ENCODE measurements around the gene SNAI1. TPM values are rescaled to one million over a fixed set of nuclear protein-coding genes. Genes with fewer than 3 reads are reported as not detected.
"Not testable (repeated sequence)": the region's sequence is repeated elsewhere in the genome, so short reads cannot be mapped to it uniquely, and the experiment has no call there.

SNAI1 gene
- total RNA-seq, 1 experiment from 2014 or later, result 0.90 TPM

- Mint-ChIP-seq H3K36me3 (ENCODE audit: insufficient read depth, unreplicated experiment) (peaks cover 3% of the 10 kb centered on the region), H3K4me1 (ENCODE audit: low read depth, unreplicated experiment) (no peaks in the 10 kb centered on the region), H3K27me3 (ENCODE audit: unreplicated experiment) (peaks cover 12% of the 10 kb centered on the region), H3K27ac (ENCODE audit: unreplicated experiment) (no peak overlapping the region), H3K4me3 (ENCODE audit: low read depth, unreplicated experiment) (no peak overlapping the region), H3K9me3 (ENCODE audit: low read depth, unreplicated experiment) (no peaks in the 10 kb centered on the region)
- CTCF ChIA-PET, result interaction anchor here (0.8 to 1.0 kb wide), 2 partner anchors 11 kb away, joined by 3 to 5 read pairs; no protein-coding TSS in a partner anchor
- TF ChIP-seq CTCF (IDR thresholded peaks at IDR 0.05; ENCODE audit: unreplicated experiment), result no peak
- no peak for DNase-seq
- BruUV-seq (replicated peaks), result no TSS peak
- intact Hi-C loops (cut with micrococcal nuclease; ENCODE audit: unreplicated experiment), result no loop called here
These were observed 7.5 kb downstream of the SNAI1 start for GRCh38 chr20:49990271-49990720.

DNA sequence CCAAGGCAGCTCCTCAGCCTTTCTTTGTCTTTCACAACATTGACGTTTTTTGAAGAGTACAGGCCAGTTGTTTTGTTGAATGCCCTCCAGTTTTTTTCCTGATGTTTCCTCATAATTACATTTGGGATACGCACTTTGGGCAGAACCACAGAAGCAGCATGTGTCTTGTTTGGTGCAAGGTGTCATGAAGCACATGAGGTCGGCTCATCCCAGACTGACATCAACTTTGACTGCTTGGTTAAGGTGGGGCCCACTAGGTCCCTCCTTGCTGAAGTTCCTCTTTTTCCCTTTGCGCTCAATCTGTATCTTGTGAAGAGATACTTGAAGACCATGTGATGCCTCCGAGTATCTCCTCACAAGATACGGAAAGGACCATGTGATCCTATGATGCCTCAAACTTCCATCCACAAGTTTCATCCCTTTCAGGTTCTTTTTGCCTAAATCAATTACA, 10.5 kb downstream of the SNAI1 start:
- no peak for TF ChIP-seq CTCF (IDR thresholded peaks at IDR 0.05; ENCODE audit: unreplicated experiment)
- H3K36me3 Mint-ChIP-seq (ENCODE audit: insufficient read depth, unreplicated experiment), result no peaks in the 10 kb centered on the region
- BruUV-seq (replicated peaks), result no TSS peak

DNA sequence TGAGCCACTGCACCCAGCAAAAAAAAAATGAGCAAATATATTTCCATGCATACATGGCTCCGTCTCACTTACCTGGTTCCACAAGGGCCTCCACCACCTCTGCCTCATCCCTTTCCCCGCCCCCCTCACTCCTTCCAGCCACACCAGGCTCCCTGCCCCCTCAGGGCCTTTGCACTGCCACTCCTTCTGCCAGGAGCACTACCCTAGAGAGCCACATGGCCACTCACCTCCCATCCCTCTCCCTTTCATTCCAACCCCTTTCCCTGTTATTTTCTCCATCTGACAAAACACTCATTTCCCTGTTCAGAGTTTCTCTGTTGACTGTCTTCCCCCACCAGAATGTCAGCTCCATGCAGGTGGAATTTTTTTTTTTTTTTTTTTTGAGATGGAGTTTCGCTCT, 12.8 kb downstream of the SNAI1 start:
- BruUV-seq (replicated peaks), result no TSS peak
- intact Hi-C loops (cut with micrococcal nuclease; ENCODE audit: unreplicated experiment), result no loop called here
- Mint-ChIP-seq H3K9me3 (ENCODE audit: low read depth, unreplicated experiment) (no peaks in the 10 kb centered on the region), H3K36me3 (ENCODE audit: insufficient read depth, unreplicated experiment) (no peaks in the 10 kb centered on the region), H3K4me3 (ENCODE audit: low read depth, unreplicated experiment) (no peak overlapping the region), H3K27me3 (ENCODE audit: unreplicated experiment) (peaks cover 3% of the 10 kb centered on the region), H3K4me1 (ENCODE audit: low read depth, unreplicated experiment) (peaks cover 4% of the 10 kb centered on the region), H3K27ac (ENCODE audit: unreplicated experiment) (no peak overlapping the region)
- CTCF ChIA-PET, result interaction anchor here (0.7 kb wide), 1 partner anchor 58 kb away, joined by 3 read pairs; no protein-coding TSS in a partner anchor
- DNase-seq, result no peak
- TF ChIP-seq CTCF (IDR thresholded peaks at IDR 0.05; ENCODE audit: unreplicated experiment), result no peak

More for the DNA sequence above, 10.5 kb downstream of the SNAI1 start:
- Mint-ChIP-seq H3K27me3 (ENCODE audit: unreplicated experiment) (peaks cover 12% of the 10 kb centered on the region), H3K9me3 (ENCODE audit: low read depth, unreplicated experiment) (no peaks in the 10 kb centered on the region), H3K27ac (ENCODE audit: unreplicated experiment) (no peak overlapping the region), H3K4me1 (ENCODE audit: low read depth, unreplicated experiment) (no peaks in the 10 kb centered on the region), H3K4me3 (ENCODE audit: low read depth, unreplicated experiment) (no peak overlapping the region)
- CTCF ChIA-PET, result interaction anchor here (1.0 kb wide), 1 partner anchor 78 kb away, joined by 3 read pairs; no protein-coding TSS in a partner anchor
- DNase-seq, result no peak
- intact Hi-C loops (cut with micrococcal nuclease; ENCODE audit: unreplicated experiment), result no loop called here

GRCh38 chr20:49998478-49999188, 15.9 kb downstream of the SNAI1 start:
- H3K27me3 Mint-ChIP-seq (ENCODE audit: unreplicated experiment); H3K4me1 Mint-ChIP-seq (ENCODE audit: low read depth, unreplicated experiment); H3K27ac Mint-ChIP-seq (ENCODE audit: unreplicated experiment); H3K9me3 Mint-ChIP-seq (ENCODE audit: low read depth, unreplicated experiment); BruUV-seq (replicated peaks); H3K36me3 Mint-ChIP-seq (ENCODE audit: insufficient read depth, unreplicated experiment); H3K4me3 Mint-ChIP-seq (ENCODE audit: low read depth, unreplicated experiment); intact Hi-C loops (cut with micrococcal nuclease; ENCODE audit: unreplicated experiment); DNase-seq: not testable (repeated sequence)
- CTCF ChIA-PET, result interaction anchor here (0.7 kb wide), 1 partner anchor 39 kb away, joined by 3 read pairs; no protein-coding TSS in a partner anchor

DNA sequence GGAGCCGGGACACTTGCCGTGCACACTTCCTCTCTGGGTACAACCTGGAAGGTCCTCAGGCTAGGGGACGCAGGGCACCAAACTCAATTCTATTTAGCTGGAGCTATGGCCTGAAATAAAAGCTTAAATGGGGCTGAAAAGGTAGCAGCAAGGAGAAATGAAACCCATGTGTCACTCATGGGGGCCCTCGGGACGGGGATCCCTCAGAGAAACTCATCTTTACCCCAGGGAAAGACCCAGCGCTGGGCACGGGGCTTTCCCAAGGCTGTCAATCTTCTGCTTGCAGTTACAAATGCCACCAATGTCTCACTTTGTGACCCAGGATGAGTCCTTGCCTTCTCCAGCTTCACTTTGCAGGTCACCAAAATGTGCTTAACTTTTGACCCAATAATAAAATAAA, 16.5 kb downstream of the SNAI1 start:
- Mint-ChIP-seq H3K9me3 (ENCODE audit: low read depth, unreplicated experiment) (no peaks in the 10 kb centered on the region), H3K4me1 (ENCODE audit: low read depth, unreplicated experiment) (peaks cover 9% of the 10 kb centered on the region), H3K27me3 (ENCODE audit: unreplicated experiment) (no peaks in the 10 kb centered on the region), H3K27ac (ENCODE audit: unreplicated experiment) (no peak overlapping the region), H3K4me3 (ENCODE audit: low read depth, unreplicated experiment) (no peak overlapping the region), H3K36me3 (ENCODE audit: insufficient read depth, unreplicated experiment) (peaks cover 5% of the 10 kb centered on the region)
- BruUV-seq (replicated peaks), result no TSS peak
- no peak for TF ChIP-seq CTCF (IDR thresholded peaks at IDR 0.05; ENCODE audit: unreplicated experiment)
- CTCF ChIA-PET, result interaction anchor here (0.7 to 1.5 kb wide), 2 partner anchors 38 to 39 kb away, joined by 3 read pairs; no protein-coding TSS in a partner anchor
- no peak for DNase-seq
- intact Hi-C loops (cut with micrococcal nuclease; ENCODE audit: unreplicated experiment), result no loop called here

DNA sequence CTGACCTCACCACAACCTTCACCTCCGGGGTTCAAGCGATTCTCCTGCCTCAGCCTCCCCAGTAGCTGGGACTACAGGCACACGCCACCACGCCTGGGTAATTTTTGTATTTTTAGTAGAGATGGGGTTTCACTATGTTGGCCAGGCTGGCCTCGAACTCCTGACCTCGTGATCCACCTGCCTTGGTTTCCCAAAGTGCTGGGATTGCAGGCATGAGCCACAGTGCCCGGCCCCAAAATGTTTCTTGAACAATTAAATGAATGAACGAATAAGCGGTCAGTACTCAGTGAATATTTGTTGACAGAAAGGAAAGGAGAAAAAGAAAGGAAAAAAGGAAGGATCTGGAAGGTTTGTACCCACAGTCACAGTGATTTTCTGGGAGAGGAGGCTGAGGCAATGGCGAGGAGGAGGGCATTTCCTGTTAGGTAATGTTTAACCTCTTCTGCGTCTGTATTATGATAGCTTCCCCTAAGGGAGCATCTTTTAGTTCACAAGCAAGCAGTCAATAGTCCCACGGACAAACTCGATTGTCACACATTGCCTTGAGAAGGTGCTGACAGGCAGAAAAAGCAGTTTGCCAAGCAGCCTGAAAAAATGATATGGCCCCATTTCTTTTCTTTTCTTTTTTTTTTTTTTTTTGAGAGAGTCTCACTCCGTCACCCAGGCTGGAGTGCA, 17.9 kb downstream of the SNAI1 start:
- CTCF ChIA-PET, result interaction anchor here (0.5 to 1.5 kb wide), 7 partner anchors 9 to 102 kb away, joined by 3 to 4 read pairs (median 3); no protein-coding TSS in a partner anchor
- H3K4me3 Mint-ChIP-seq (ENCODE audit: low read depth, unreplicated experiment); H3K27ac Mint-ChIP-seq (ENCODE audit: unreplicated experiment); H3K27me3 Mint-ChIP-seq (ENCODE audit: unreplicated experiment); H3K9me3 Mint-ChIP-seq (ENCODE audit: low read depth, unreplicated experiment); intact Hi-C loops (cut with micrococcal nuclease; ENCODE audit: unreplicated experiment); DNase-seq; H3K36me3 Mint-ChIP-seq (ENCODE audit: insufficient read depth, unreplicated experiment); H3K4me1 Mint-ChIP-seq (ENCODE audit: low read depth, unreplicated experiment); BruUV-seq (replicated peaks): not testable (repeated sequence)

Data from Calu3 (cell line).